ENCODE results near the gene EVX2. TPM values are rescaled to one million over a fixed set of nuclear protein-coding genes. Genes with fewer than 3 reads are reported as not detected.

Gene EVX2
- total and polyA plus RNA-seq, 2 donors (not counting 1 experiment from before 2014, with no cell fraction given) = not detected

DNA sequence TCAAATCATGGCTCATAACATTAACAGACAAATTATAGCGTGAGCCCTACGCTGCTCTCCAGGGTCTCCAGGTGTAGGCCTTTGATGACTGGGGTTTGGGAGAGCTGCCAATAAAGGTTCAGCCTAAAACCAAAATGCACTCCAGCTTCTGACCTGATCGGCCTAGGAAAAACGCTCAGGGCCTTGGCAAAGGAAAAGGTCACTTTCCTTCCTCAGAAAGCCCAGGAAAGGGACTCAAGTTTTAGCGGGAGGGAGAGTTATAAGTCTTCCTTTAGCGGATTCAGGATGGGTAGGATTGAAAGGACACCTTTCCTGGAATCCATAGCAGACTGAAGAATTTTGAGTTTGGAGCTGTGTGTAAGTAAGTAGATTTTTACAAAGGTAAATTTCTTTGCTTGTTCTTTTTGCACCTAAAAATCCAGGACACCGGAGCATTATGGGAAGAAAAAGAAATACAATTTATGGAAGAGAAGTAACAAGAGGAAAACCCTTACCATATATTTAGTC, 8.8 kb downstream of the EVX2 start:
- no peak for DNase-seq
- Histone ChIP-seq H3K4me3 (ENCODE audit: control extremely low read depth in 1 of 5, extremely low read depth in 1 of 5, insufficient read depth in 1 of 5, low read depth in 2 of 5, low read length in 4 of 5) (no peak overlapping the region), H3K4me1 (ENCODE audit: control insufficient read depth in 2 of 2, insufficient read depth in 2 of 2, low read length in 2 of 2) (peaks cover 3 to 18% of the 10 kb centered on the region in 2 donors), H3K27me3 (replicated peaks in 1 of 4; ENCODE audit: control extremely low read depth in 1 of 4, control insufficient read depth in 3 of 4, insufficient read depth in 4 of 4, low read length in 3 of 4) (peaks cover 1 to 86% (median 68%) of the 10 kb centered on the region in 4 experiments), H3K27ac (ENCODE audit: low read length in 2 of 2) (no peak overlapping the region), H3K9ac (ENCODE audit: low read length) (no peak overlapping the region), H3K9me3 (ENCODE audit: control extremely low read depth in 1 of 3, control insufficient read depth in 2 of 3, insufficient read depth in 1 of 3, low read length in 2 of 3) (peaks cover 0 to 31% (median 7%) of the 10 kb centered on the region in 3 donors), H2AFZ (ENCODE audit: insufficient read depth, low read depth, low read length, poor library complexity, severe bottlenecking) (no peak overlapping the region), H4K20me1 (ENCODE audit: control insufficient read depth, insufficient read depth, low read length, poor library complexity, severe bottlenecking) (no peaks in the 10 kb centered on the region), H3K36me3 (replicated peaks in 1 of 2; ENCODE audit: control extremely low read depth in 1 of 2, control insufficient read depth in 1 of 2, extremely low read depth in 1 of 2, insufficient read depth in 2 of 2, low read length in 1 of 2) (no peaks in the 10 kb centered on the region), H3K79me2 (ENCODE audit: control insufficient read depth, insufficient read depth, low read length) (no peaks in the 10 kb centered on the region), H3K4me2 (replicated peaks; ENCODE audit: low read depth, low read length, poor library complexity, severe bottlenecking) (no peak overlapping the region)
- no peak for TF ChIP-seq EZH2 (IDR thresholded peaks at IDR 0.05; ENCODE audit: borderline replicate concordance, insufficient read depth, low read depth, low read length, poor library complexity, severe bottlenecking)
- TF ChIP-seq, protein P1, sequence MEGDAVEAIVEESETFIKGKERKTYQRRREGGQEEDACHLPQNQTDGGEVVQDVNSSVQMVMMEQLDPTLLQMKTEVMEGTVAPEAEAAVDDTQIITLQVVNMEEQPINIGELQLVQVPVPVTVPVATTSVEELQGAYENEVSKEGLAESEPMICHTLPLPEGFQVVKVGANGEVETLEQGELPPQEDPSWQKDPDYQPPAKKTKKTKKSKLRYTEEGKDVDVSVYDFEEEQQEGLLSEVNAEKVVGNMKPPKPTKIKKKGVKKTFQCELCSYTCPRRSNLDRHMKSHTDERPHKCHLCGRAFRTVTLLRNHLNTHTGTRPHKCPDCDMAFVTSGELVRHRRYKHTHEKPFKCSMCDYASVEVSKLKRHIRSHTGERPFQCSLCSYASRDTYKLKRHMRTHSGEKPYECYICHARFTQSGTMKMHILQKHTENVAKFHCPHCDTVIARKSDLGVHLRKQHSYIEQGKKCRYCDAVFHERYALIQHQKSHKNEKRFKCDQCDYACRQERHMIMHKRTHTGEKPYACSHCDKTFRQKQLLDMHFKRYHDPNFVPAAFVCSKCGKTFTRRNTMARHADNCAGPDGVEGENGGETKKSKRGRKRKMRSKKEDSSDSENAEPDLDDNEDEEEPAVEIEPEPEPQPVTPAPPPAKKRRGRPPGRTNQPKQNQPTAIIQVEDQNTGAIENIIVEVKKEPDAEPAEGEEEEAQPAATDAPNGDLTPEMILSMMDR (IDR thresholded peaks at IDR 0.05) = no peak
- intact Hi-C loops (cut with micrococcal nuclease) = loop anchor here (5.0 kb wide), 1 partner anchor 57 kb away; no protein-coding TSS in a partner anchor
- Mint-ChIP-seq H3K4me1 (peaks cover 5% of the 10 kb centered on the region), H3K4me3 (no peak overlapping the region), H3K27me3 (peaks cover 78% of the 10 kb centered on the region), H3K9me3 (ENCODE audit: insufficient read depth) (peaks cover 3% of the 10 kb centered on the region), H3K27ac (no peak overlapping the region)
- ChIA-PET POLR2A (no interaction called here), CTCF (interaction anchor here (1.0 kb wide), 1 partner anchor 21 kb away, joined by 3 read pairs; no protein-coding TSS in a partner anchor)
- WGBS (ENCODE audit: insufficient coverage) = 22% methylated on average over 4 of the region's 7 CpGs
- no peak for ATAC-seq (ENCODE audit: low read depth)
